ENCODE results near the gene DNAH10.

Gene DNAH10

GRCh38 chr12:123948401-123948795 is 186.3 kb downstream of the DNAH10 start:
- DNase-seq (ENCODE audit: low read depth, low spot score) = no peak

GRCh38 chr12:123948796-123949769 is 187.0 kb downstream of the DNAH10 start:
- DNase-seq (ENCODE audit: low read depth, low spot score) = no peak

- no peak for DNase-seq (ENCODE audit: low read depth, low spot score)
Observed at GRCh38 chr12:123949770-123950165, 187.7 kb downstream of the DNAH10 start.

- DNase-seq (ENCODE audit: low read depth, low spot score) = no peak
Observed at GRCh38 chr12:123950476-123951349, 188.6 kb downstream of the DNAH10 start.

- DNase-seq (ENCODE audit: low read depth, low spot score) = no peak
Observed at GRCh38 chr12:123951467-123951866, 189.4 kb downstream of the DNAH10 start.

- no peak for DNase-seq (ENCODE audit: low read depth, low spot score)
Observed at GRCh38 chr12:123952037-123952436, 189.9 kb downstream of the DNAH10 start.

- DNase-seq (ENCODE audit: low read depth, low spot score) = no peak
Observed at GRCh38 chr12:123954647-123955350, 192.7 kb downstream of the DNAH10 start.

GRCh38 chr12:123956249-123956648 is 194.1 kb downstream of the DNAH10 start:
- no peak for DNase-seq (ENCODE audit: low read depth, low spot score)

- no peak for DNase-seq (ENCODE audit: low read depth, low spot score)
Observed at GRCh38 chr12:123957196-123957595, 195.1 kb downstream of the DNAH10 start.

- no peak for DNase-seq (ENCODE audit: low read depth, low spot score)
Observed at GRCh38 chr12:123958462-123958861, 196.4 kb downstream of the DNAH10 start.

- DNase-seq (ENCODE audit: low read depth, low spot score) = no peak
Observed at GRCh38 chr12:123958876-123959275, 196.8 kb downstream of the DNAH10 start.

GRCh38 chr12:123960029-123960735 is 198.1 kb downstream of the DNAH10 start:
- DNase-seq (ENCODE audit: low read depth, low spot score) = no peak

- no peak for DNase-seq (ENCODE audit: low read depth, low spot score)
Observed at GRCh38 chr12:123960856-123961255, 198.8 kb downstream of the DNAH10 start.

GRCh38 chr12:123961585-123962345 is 199.7 kb downstream of the DNAH10 start:
- no peak for DNase-seq (ENCODE audit: low read depth, low spot score)

- DNase-seq (ENCODE audit: low read depth, low spot score) = no peak
Observed at GRCh38 chr12:123962513-123962912, 200.4 kb downstream of the DNAH10 start.

GRCh38 chr12:123963821-123964220 is 201.7 kb downstream of the DNAH10 start:
- DNase-seq (ENCODE audit: low read depth, low spot score) = no peak

GRCh38 chr12:123965382-123965781 is 203.3 kb downstream of the DNAH10 start:
- no peak for DNase-seq (ENCODE audit: low read depth, low spot score)

- DNase-seq (ENCODE audit: low read depth, low spot score) = no peak
Observed at GRCh38 chr12:123966596-123966995, 204.5 kb downstream of the DNAH10 start.

- DNase-seq (ENCODE audit: low read depth, low spot score) = no peak
Observed at GRCh38 chr12:123967121-123967586, 205.1 kb downstream of the DNAH10 start.

- DNase-seq (ENCODE audit: low read depth, low spot score) = no peak
Observed at GRCh38 chr12:123971449-123971769, 209.3 kb downstream of the DNAH10 start.

Measured in activated naive CD8-positive, alpha-beta T cell treated with anti-CD3 and anti-CD28 coated beads, Interleukin-2, amount 50 U/mL, for 16 hours (primary cell).